ENCODE measurements around the gene GRIN2A.

DNA sequence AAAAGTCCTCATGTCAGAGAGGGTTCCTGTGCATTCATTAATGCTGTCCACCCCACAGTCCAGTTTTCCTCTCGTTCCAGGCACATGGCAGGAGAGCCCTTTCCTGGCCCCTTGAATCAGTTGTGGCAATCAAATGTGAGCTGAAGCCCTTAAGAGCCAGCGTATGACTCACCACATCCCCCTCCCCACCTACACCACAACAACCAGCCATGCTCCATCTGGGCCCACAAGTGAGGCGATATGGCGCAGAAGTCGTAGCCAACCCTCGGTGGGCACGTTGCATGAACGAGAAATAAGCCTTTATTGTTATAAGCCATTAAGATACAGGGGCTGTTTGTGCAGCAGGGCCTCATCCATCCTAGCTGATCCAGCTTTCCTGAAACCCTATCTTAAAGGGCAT is 28.2 kb downstream of the GRIN2A start:
- TF ChIP-seq EZH2 (IDR thresholded peaks at IDR 0.05; ENCODE audit: insufficient read depth, poor library complexity, severe bottlenecking) (no peak), EZH2phosphoT487 (IDR thresholded peaks at IDR 0.05; ENCODE audit: insufficient read depth, low read depth) (no peak)

Measured in GM23248 (cell line).